Panc1 (cell line): ENCODE measurements around the gene BRAF. TPM values are rescaled to one million over a fixed set of nuclear protein-coding genes. Genes with fewer than 3 reads are reported as not detected.

Source experiments
- ATAC-seq: fragments of 200-7000 bp; cut with Tn5 transposase; 2 replicates; pipeline ENCODE4 v1.9.1; 2020; ENCODE audit warnings: mild to moderate bottlenecking, moderate library complexity
- BruUV-seq: library from RNA; stranded (reverse); fragments of 400-500 nt; replicated peaks from 2 replicates; lab custom pipeline; 2021; lab: Mats Ljungman, UMichigan
- CTCF ChIA-PET: fragments of 300-600 bp; sonication (Branson Sonifier 250); formaldehyde crosslinking; loops from one replicate; lab custom pipeline; 2022; ENCODE audit warnings: antibody characterized with exemption; lab: Charles Lee
- POLR2A ChIA-PET: fragments of 300-600 bp; sonication (Branson Sonifier 250); formaldehyde crosslinking; loops from one replicate; lab custom pipeline; 2022; ENCODE audit warnings: antibody characterized with exemption; lab: Charles Lee
- DNase-seq: peaks from one replicate; pipeline ENCODE4 v3.0.0-alpha.2; 2010; ENCODE audit warnings: low read depth, low spot score
- H3K27ac ChIP-seq: 2 replicates; pipeline ENCODE4 v1.5.1; 2011; ENCODE audit warnings: mild to moderate bottlenecking, low read length, inconsistent platforms
- H3K27me3 ChIP-seq: fragments of 200-500 bp; sonication (Bioruptor generic); 2 replicates; pipeline ENCODE4 v1.6.0; 2014; ENCODE audit warnings: low read length, inconsistent platforms; ENCODE audit not compliant: control insufficient read depth, insufficient read depth
- H3K36me3 ChIP-seq: fragments of 200-500 bp; sonication (Bioruptor generic); 2 replicates; pipeline ENCODE4 v1.5.1; 2014; ENCODE audit warnings: inconsistent platforms, mild to moderate bottlenecking, low read length, moderate library complexity; ENCODE audit not compliant: control insufficient read depth, insufficient read depth
- H3K4me1 ChIP-seq: 2 replicates; pipeline ENCODE4 v1.5.1; 2011; ENCODE audit warnings: inconsistent platforms, mild to moderate bottlenecking, low read length, moderate library complexity; ENCODE audit not compliant: control insufficient read depth, insufficient read depth
- H3K4me3 ChIP-seq, 2 experiments: 2 replicates each; pipeline ENCODE4 v1.5.1; 2011 to 2012; ENCODE audit warnings: low read depth in 2 of 2, low read length in 2 of 2, mild to moderate bottlenecking in 2 of 2, inconsistent platforms in 1 of 2, moderate library complexity in 1 of 2
- H3K9me3 ChIP-seq: fragments of 200-500 bp; sonication (Bioruptor generic); 2 replicates; pipeline ENCODE4 v1.5.1; 2014; ENCODE audit warnings: low read depth, mild to moderate bottlenecking, inconsistent platforms, low read length, moderate library complexity; ENCODE audit not compliant: control insufficient read depth, insufficient read depth
- POLR2AphosphoS5 ChIP-seq: IDR thresholded peaks from 2 replicates; pipeline ENCODE4 v1.6.1; 2012; ENCODE audit warnings: mild to moderate bottlenecking, low read depth, low read length, moderate library complexity
- SIN3A ChIP-seq: IDR thresholded peaks from 2 replicates; pipeline ENCODE4 v1.6.1; 2012; ENCODE audit warnings: low read depth, mild to moderate bottlenecking, low read length, moderate library complexity, borderline replicate concordance; ENCODE audit not compliant: insufficient read depth
- TCF7L2 ChIP-seq: IDR thresholded peaks from 2 replicates; pipeline ENCODE4 v1.6.1; 2011; ENCODE audit warnings: mild to moderate bottlenecking, low read depth, low read length, inconsistent platforms
- in situ Hi-C: cut with HindIII; loops from 2 replicates; pipeline ENCODE4 v1.10.0; 2016; ENCODE audit warnings: low sequenced_read_pairs, low pct_unique_long_range_greater_than_20kb
- intact Hi-C: fragments of 100-400 bp; cut with micrococcal nuclease; formaldehyde crosslinking; loops from one replicate; pipeline ENCODE4 v1.10.0; 2022; ENCODE audit not compliant: unreplicated experiment
- total RNA-seq: library from RNA; stranded (reverse); gene quantifications from one replicate; pipeline ENCODE4 v1.2.1, GENCODE V29; 2021; ENCODE audit not compliant: unreplicated experiment
- TF ChIP-seq, protein P1 (sequence below): fragments of 450-650 bp; IDR thresholded peaks from 2 replicates; pipeline ENCODE4 v1.5.1; 2017; ENCODE audit warnings: mild to moderate bottlenecking
- TF ChIP-seq, protein P2 (sequence below), 2 experiments: IDR thresholded peaks; 2 replicates each; pipeline ENCODE4 v1.6.1; 2011 to 2012; ENCODE audit warnings: low read depth in 2 of 2, control low read depth in 1 of 2, low read length in 1 of 2, mild to moderate bottlenecking in 1 of 2, moderate library complexity in 1 of 2; ENCODE audit not compliant: insufficient read depth in 1 of 2

Gene BRAF
- total RNA-seq, 1 experiment from 2014 or later = 26.3 TPM

DNA sequence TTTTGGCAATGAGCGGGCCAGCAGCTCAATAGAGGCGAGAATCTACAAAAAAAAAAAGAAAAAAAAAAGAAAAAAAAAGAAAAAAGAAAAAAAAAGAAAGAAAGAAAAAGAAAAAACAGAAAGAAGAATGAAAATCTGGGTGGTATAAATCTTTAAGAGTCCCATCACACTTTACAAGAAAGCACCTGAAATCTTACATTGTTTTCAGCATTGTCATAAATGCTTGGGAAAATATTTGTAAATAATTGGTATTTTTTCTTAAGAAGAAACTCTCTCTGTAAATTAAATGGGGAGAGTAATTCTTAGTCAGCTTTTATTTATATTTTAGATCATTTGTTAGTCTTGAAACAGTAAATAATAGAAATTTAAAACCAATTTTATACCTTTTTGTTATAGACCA, 190.0 kb downstream of the BRAF start:
- H3K9me3 ChIP-seq = no peaks in the 10 kb centered on the region
- H3K36me3 ChIP-seq = peaks cover 8% of the 10 kb centered on the region
- BruUV-seq = no TSS peak
- intact Hi-C loops = no loop called here
- DNase-seq = no peak
- no peak for TF ChIP-seq TCF7L2
- TF ChIP-seq, protein P1, sequence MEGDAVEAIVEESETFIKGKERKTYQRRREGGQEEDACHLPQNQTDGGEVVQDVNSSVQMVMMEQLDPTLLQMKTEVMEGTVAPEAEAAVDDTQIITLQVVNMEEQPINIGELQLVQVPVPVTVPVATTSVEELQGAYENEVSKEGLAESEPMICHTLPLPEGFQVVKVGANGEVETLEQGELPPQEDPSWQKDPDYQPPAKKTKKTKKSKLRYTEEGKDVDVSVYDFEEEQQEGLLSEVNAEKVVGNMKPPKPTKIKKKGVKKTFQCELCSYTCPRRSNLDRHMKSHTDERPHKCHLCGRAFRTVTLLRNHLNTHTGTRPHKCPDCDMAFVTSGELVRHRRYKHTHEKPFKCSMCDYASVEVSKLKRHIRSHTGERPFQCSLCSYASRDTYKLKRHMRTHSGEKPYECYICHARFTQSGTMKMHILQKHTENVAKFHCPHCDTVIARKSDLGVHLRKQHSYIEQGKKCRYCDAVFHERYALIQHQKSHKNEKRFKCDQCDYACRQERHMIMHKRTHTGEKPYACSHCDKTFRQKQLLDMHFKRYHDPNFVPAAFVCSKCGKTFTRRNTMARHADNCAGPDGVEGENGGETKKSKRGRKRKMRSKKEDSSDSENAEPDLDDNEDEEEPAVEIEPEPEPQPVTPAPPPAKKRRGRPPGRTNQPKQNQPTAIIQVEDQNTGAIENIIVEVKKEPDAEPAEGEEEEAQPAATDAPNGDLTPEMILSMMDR = no peak
- TF ChIP-seq, protein P2, sequence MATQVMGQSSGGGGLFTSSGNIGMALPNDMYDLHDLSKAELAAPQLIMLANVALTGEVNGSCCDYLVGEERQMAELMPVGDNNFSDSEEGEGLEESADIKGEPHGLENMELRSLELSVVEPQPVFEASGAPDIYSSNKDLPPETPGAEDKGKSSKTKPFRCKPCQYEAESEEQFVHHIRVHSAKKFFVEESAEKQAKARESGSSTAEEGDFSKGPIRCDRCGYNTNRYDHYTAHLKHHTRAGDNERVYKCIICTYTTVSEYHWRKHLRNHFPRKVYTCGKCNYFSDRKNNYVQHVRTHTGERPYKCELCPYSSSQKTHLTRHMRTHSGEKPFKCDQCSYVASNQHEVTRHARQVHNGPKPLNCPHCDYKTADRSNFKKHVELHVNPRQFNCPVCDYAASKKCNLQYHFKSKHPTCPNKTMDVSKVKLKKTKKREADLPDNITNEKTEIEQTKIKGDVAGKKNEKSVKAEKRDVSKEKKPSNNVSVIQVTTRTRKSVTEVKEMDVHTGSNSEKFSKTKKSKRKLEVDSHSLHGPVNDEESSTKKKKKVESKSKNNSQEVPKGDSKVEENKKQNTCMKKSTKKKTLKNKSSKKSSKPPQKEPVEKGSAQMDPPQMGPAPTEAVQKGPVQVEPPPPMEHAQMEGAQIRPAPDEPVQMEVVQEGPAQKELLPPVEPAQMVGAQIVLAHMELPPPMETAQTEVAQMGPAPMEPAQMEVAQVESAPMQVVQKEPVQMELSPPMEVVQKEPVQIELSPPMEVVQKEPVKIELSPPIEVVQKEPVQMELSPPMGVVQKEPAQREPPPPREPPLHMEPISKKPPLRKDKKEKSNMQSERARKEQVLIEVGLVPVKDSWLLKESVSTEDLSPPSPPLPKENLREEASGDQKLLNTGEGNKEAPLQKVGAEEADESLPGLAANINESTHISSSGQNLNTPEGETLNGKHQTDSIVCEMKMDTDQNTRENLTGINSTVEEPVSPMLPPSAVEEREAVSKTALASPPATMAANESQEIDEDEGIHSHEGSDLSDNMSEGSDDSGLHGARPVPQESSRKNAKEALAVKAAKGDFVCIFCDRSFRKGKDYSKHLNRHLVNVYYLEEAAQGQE (IDR thresholded peaks at IDR 0.05; ENCODE audit: insufficient read depth in 1 of 2, low read depth in 2 of 2, low read length in 1 of 2) = no peak
- no peak for TF ChIP-seq SIN3A
- no peak for TF ChIP-seq POLR2AphosphoS5
- CTCF ChIA-PET = interaction anchor here (0.7 kb wide), 1 partner anchor 87 kb away, joined by 3 read pairs; no protein-coding TSS in a partner anchor
- in situ Hi-C loops = no loop called here
- H3K4me1 ChIP-seq = no peaks in the 10 kb centered on the region
- ATAC-seq = no peak
- H3K27ac ChIP-seq = no peak overlapping the region
- no peaks in the 10 kb centered on the region for H3K27me3 ChIP-seq
- POLR2A ChIA-PET = interaction anchor here (0.7 kb wide), 1 partner anchor 10 kb away, joined by 3 read pairs; no protein-coding TSS in a partner anchor
- H3K4me3 ChIP-seq = no peak overlapping the region

DNA sequence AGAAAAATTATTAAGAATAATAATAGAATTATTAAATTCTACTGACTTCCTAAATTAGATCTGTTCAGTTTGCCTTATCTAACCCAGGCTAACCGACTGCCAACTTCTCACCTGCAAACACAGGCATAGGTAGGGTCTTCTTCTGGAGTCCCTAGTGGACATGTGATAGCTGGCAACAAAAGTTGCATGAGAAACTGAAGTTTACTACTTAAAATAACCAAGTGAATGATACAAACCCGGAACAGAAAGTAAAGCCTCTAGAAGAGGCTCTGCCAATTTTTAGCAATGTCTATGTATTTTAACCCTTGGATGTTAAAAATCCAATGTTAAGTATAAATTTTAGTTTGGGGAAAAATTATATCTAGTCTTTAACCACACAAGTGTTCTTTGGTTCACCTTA, 190.6 kb downstream of the BRAF start:
- Histone ChIP-seq H3K27ac (no peak overlapping the region), H3K4me1 (no peaks in the 10 kb centered on the region), H3K9me3 (no peaks in the 10 kb centered on the region), H3K27me3 (no peaks in the 10 kb centered on the region), H3K4me3 (no peak overlapping the region), H3K36me3 (peaks cover 2% of the 10 kb centered on the region; the same call in 1 of the 2 replicates)
- in situ Hi-C loops = no loop called here
- TF ChIP-seq, protein P1 = no peak
- TF ChIP-seq POLR2AphosphoS5 (no peak), SIN3A (no peak), TCF7L2 (no peak)
- TF ChIP-seq, protein P2 (IDR thresholded peaks at IDR 0.05; ENCODE audit: insufficient read depth in 1 of 2, low read depth in 2 of 2, low read length in 1 of 2) = no peak
- ATAC-seq (no peak), DNase-seq (no peak)
- ChIA-PET POLR2A (interaction anchor here (0.7 kb wide), 1 partner anchor 10 kb away, joined by 3 read pairs; no protein-coding TSS in a partner anchor), CTCF (no interaction called here)
- intact Hi-C loops = no loop called here
- no TSS peak for BruUV-seq
